Liver (tissue), 9 donors: ENCODE data around the gene CDH4. TPM values are rescaled to one million over a fixed set of nuclear protein-coding genes. Genes with fewer than 3 reads are reported as not detected.

Experiments
- DNase-seq: peaks from one replicate; pipeline ENCODE4 v3.0.0-alpha.2; 2017; ENCODE audit warnings: low spot score
- H3K27ac ChIP-seq, 2 donors: one replicate each; pipeline ENCODE4 v1.7.0; 2013; ENCODE audit warnings: inconsistent platforms in 2 of 2, low read length in 2 of 2, control low read depth in 1 of 2, low read depth in 1 of 2, mild to moderate bottlenecking in 1 of 2
- H3K27me3 ChIP-seq, 4 donors: one replicate each; pipeline versions ENCODE4 v1.6.1 to v1.7.0; 2013; ENCODE audit warnings: low read length in 3 of 4, inconsistent platforms in 1 of 4, mild to moderate bottlenecking in 1 of 4, moderate library complexity in 1 of 4; ENCODE audit not compliant: control insufficient read depth in 4 of 4, insufficient read depth in 4 of 4
- H3K36me3 ChIP-seq, 4 donors: one replicate each; pipeline versions ENCODE4 v1.6.1 to v1.7.0; 2013; ENCODE audit warnings: low read length in 3 of 4, mild to moderate bottlenecking in 3 of 4, low read depth in 1 of 4, moderate library complexity in 1 of 4; ENCODE audit not compliant: control insufficient read depth in 4 of 4, insufficient read depth in 3 of 4
- H3K4me1 ChIP-seq, 4 donors: one replicate each; pipeline versions ENCODE4 v1.6.1 to v1.7.0; 2013; ENCODE audit warnings: low read length in 3 of 4, mild to moderate bottlenecking in 3 of 4, moderate library complexity in 1 of 4; ENCODE audit not compliant: control insufficient read depth in 4 of 4, insufficient read depth in 4 of 4
- H3K4me3 ChIP-seq, 3 donors: one replicate each; pipeline versions ENCODE4 v1.6.1 to v1.7.0; 2013; ENCODE audit warnings: low read length in 3 of 3, control low read depth in 1 of 3, low read depth in 1 of 3, mild to moderate bottlenecking in 1 of 3
- H3K9ac ChIP-seq, 2 donors: one replicate each; pipeline ENCODE4 v1.7.0; 2013; ENCODE audit warnings: low read length in 2 of 2, mild to moderate bottlenecking in 2 of 2, moderate library complexity in 2 of 2, control low read depth in 1 of 2, low read depth in 1 of 2
- H3K9me3 ChIP-seq, 4 donors: one replicate each; pipeline versions ENCODE4 v1.6.1 to v1.7.0; 2013; ENCODE audit warnings: low read length in 3 of 4; ENCODE audit not compliant: control insufficient read depth in 4 of 4
- ATF3 ChIP-seq: IDR thresholded peaks from 2 replicates; pipeline ENCODE4 v1.6.1; 2016; ENCODE audit warnings: antibody characterized with exemption
- EGR1 ChIP-seq, 2 donors: IDR thresholded peaks; 2 replicates each; pipeline ENCODE4 v1.6.1; 2016 to 2018; ENCODE audit warnings: antibody characterized with exemption in 2 of 2, low read depth in 2 of 2
- FOXA1 ChIP-seq: IDR thresholded peaks from 2 replicates; pipeline ENCODE4 v1.6.1; 2016; ENCODE audit warnings: antibody characterized with exemption
- HNF4A ChIP-seq, 2 donors: conservative IDR thresholded peaks; 2 replicates each; pipeline ENCODE4 v1.6.1; 2016; ENCODE audit warnings: antibody characterized with exemption in 2 of 2, mild to moderate bottlenecking in 2 of 2
- HNF4G ChIP-seq: IDR thresholded peaks from 2 replicates; pipeline ENCODE4 v1.6.1; 2016; ENCODE audit warnings: antibody characterized with exemption
- MAX ChIP-seq: IDR thresholded peaks from 2 replicates; pipeline ENCODE4 v1.6.1; 2016; ENCODE audit warnings: antibody characterized with exemption
- NR2F2 ChIP-seq: IDR thresholded peaks from 2 replicates; pipeline ENCODE4 v1.6.1; 2016; ENCODE audit warnings: antibody characterized with exemption
- RAD21 ChIP-seq, 2 donors: IDR thresholded peaks; 2 replicates each; pipeline ENCODE4 v1.6.1; 2016; ENCODE audit warnings: antibody characterized with exemption in 2 of 2, mild to moderate bottlenecking in 2 of 2
- RXRA ChIP-seq, 2 donors: IDR thresholded peaks; 2 replicates each; pipeline ENCODE4 v1.6.1; 2017 to 2018; ENCODE audit warnings: antibody characterized with exemption in 2 of 2, mild to moderate bottlenecking in 1 of 2
- TAF1 ChIP-seq: conservative IDR thresholded peaks from 2 replicates; pipeline ENCODE4 v1.6.1; 2016; ENCODE audit warnings: antibody characterized with exemption, mild to moderate bottlenecking
- YY1 ChIP-seq: IDR thresholded peaks from 2 replicates; pipeline ENCODE4 v1.6.1; 2016; ENCODE audit warnings: antibody characterized with exemption, mild to moderate bottlenecking
- WGBS: extraction: QIAGEN DNeasy Blood & Tissue Kit; methylation state at CpG from one replicate; pipeline ENCODE4 v1.1.7; 2013; 5-methylcytosine and 5-hydroxymethylcytosine counted together
- polyA plus RNA-seq, 2 donors: library from polyadenylated mRNA; stranded (reverse) in 1 of 2; unstranded in 1 of 2; fragments of 200-250 nt in 1 of 2; fragments of >200 nt in 1 of 2; fragmentation: Nextera tagmentation in 1 of 2; extraction: Ambion mirVana in 1 of 2; gene quantifications; one replicate each; pipeline versions ENCODE4 v1.2.1 to v1.2.3, GENCODE V29; 2013 to 2015
- total RNA-seq, 2 donors: library from RNA; depleted of rRNA; stranded (reverse); fragments of >200 nt; gene quantifications; one replicate each; pipeline ENCODE4 v1.2.3, GENCODE V29; 2014
- TF ChIP-seq, protein P1 (sequence below): IDR thresholded peaks from 2 replicates; pipeline ENCODE4 v1.6.1; 2016; ENCODE audit warnings: antibody characterized with exemption
- TF ChIP-seq, protein P2 (sequence below): fragments of 150-350 bp; IDR thresholded peaks from 2 replicates; pipeline ENCODE4 v1.5.1; 2017; ENCODE audit warnings: improper control_type of control experiment, low read depth, low read length; ENCODE audit not compliant: missing input control
- donor health status: healthy.
- donor health status: healthy.
- donor health status: healthy.
- donor health status: healthy.
- donor health status: healthy.

The CDH4 gene
- total and polyA plus RNA-seq, 4 donors = 0.03 to 0.25 (median 0.19) TPM; not detected in 1

DNA sequence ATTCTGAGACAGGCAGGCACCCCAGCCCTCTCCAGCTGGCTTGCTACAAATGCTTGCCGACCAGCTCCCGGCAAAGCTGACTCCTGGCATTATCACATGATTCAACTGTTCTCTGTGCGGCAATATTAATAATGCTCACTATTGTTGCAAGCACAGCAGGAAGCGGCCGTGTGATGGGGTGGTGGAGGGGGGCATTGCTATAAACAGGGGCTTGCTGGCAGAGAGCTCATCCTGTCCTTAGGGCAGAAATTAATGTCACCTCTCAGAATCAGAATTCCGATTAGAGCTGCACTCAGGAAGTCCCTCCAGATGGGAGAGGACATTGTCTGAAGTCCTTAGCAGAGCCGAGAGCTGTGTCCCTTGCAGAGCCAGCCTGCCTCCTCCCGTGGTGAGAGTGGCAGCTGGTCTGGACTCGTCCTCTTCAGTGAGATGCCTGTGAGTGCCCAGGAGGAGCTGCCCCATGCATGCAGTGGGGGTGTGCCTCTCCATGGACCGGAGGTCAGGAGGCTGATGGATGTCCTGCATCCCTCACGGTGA, 162.5 kb downstream of the CDH4 start:
- WGBS = 75% methylated on average over 11 of the region's 11 CpGs
- DNase-seq = no peak
- TF ChIP-seq NR2F2 = no peak
- TF ChIP-seq RXRA (IDR thresholded peaks at IDR 0.05) = no peak
- no peak for TF ChIP-seq YY1
- TF ChIP-seq HNF4A (conservative IDR thresholded peaks at IDR 0.05) = no peak
- no peak for TF ChIP-seq MAX
- TF ChIP-seq RAD21 (IDR thresholded peaks at IDR 0.05) = no peak
- TF ChIP-seq, protein P1, sequence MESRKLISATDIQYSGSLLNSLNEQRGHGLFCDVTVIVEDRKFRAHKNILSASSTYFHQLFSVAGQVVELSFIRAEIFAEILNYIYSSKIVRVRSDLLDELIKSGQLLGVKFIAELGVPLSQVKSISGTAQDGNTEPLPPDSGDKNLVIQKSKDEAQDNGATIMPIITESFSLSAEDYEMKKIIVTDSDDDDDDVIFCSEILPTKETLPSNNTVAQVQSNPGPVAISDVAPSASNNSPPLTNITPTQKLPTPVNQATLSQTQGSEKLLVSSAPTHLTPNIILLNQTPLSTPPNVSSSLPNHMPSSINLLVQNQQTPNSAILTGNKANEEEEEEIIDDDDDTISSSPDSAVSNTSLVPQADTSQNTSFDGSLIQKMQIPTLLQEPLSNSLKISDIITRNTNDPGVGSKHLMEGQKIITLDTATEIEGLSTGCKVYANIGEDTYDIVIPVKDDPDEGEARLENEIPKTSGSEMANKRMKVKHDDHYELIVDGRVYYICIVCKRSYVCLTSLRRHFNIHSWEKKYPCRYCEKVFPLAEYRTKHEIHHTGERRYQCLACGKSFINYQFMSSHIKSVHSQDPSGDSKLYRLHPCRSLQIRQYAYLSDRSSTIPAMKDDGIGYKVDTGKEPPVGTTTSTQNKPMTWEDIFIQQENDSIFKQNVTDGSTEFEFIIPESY = no peak
- TF ChIP-seq, protein P2, sequence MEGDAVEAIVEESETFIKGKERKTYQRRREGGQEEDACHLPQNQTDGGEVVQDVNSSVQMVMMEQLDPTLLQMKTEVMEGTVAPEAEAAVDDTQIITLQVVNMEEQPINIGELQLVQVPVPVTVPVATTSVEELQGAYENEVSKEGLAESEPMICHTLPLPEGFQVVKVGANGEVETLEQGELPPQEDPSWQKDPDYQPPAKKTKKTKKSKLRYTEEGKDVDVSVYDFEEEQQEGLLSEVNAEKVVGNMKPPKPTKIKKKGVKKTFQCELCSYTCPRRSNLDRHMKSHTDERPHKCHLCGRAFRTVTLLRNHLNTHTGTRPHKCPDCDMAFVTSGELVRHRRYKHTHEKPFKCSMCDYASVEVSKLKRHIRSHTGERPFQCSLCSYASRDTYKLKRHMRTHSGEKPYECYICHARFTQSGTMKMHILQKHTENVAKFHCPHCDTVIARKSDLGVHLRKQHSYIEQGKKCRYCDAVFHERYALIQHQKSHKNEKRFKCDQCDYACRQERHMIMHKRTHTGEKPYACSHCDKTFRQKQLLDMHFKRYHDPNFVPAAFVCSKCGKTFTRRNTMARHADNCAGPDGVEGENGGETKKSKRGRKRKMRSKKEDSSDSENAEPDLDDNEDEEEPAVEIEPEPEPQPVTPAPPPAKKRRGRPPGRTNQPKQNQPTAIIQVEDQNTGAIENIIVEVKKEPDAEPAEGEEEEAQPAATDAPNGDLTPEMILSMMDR = no peak
- TF ChIP-seq EGR1 (IDR thresholded peaks at IDR 0.05; ENCODE audit: low read depth in 2 of 2) = no peak
- no peak for TF ChIP-seq FOXA1
- no peak for TF ChIP-seq HNF4G
- TF ChIP-seq ATF3 = no peak
- TF ChIP-seq TAF1 = no peak

DNA sequence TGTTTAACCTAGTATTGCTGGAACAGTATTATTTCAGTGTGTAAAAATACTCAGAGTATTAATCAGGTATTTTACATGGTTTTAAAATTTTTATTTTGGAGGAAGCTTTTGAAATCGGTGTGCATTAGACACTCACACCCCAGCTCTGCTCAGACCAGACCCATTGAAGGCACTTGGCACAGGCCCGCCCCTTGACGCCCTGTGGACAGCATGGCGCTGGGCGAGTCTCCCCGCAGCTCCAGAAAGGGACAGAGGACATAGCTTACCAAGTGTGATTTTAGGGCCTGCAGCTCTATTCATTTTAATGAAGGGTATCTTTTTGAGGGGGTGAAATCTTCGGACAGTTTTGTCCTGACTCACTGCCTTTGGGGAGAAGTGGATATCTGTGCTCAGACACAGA, 164.5 kb downstream of the CDH4 start:
- Histone ChIP-seq H3K9ac (no peak overlapping the region), H3K4me1 (no peaks in the 10 kb centered on the region), H3K27me3 (no peaks in the 10 kb centered on the region), H3K9me3 (peaks cover 0 to 16% (median 4%) of the 10 kb centered on the region in 4 donors), H3K36me3 (no peaks in the 10 kb centered on the region), H3K27ac (no peak overlapping the region), H3K4me3 (no peak overlapping the region)
- DNase-seq = no peak
- TF ChIP-seq ATF3 = no peak
- no peak for TF ChIP-seq EGR1 (IDR thresholded peaks at IDR 0.05; ENCODE audit: low read depth in 2 of 2)
- TF ChIP-seq HNF4G = no peak
- TF ChIP-seq TAF1 = no peak
- 84% methylated on average over 7 of the region's 7 CpGs for WGBS

More for the DNA sequence above, 162.5 kb downstream of the CDH4 start:
- no peaks in the 10 kb centered on the region for H3K27me3 ChIP-seq
- no peak overlapping the region for H3K27ac ChIP-seq
- H3K4me1 ChIP-seq = no peaks in the 10 kb centered on the region
- H3K9me3 ChIP-seq = peaks cover 0 to 11% (median 4%) of the 10 kb centered on the region in 4 donors
- H3K9ac ChIP-seq = no peak overlapping the region
- H3K36me3 ChIP-seq = no peaks in the 10 kb centered on the region
- no peak overlapping the region for H3K4me3 ChIP-seq
